ENCODE results near the gene MAD1L1.
"Not testable (repeated sequence)": the region's sequence is repeated elsewhere in the genome, so short reads cannot be mapped to it uniquely, and the experiment has no call there.

MAD1L1 gene

GRCh38 chr7:1866601-1867000 is 366.1 kb downstream of the MAD1L1 start:
- DNase-seq (ENCODE audit: low read depth in 2 of 2) = no peak

GRCh38 chr7:1865571-1866255 is 367.0 kb downstream of the MAD1L1 start:
- DNase-seq (ENCODE audit: low read depth in 2 of 2) = no peak

- DNase-seq (ENCODE audit: low read depth in 2 of 2) = no peak
These were observed 367.7 kb downstream of the MAD1L1 start for GRCh38 chr7:1865000-1865555.

GRCh38 chr7:1864161-1864940 is 368.4 kb downstream of the MAD1L1 start:
- no peak for DNase-seq (ENCODE audit: low read depth in 2 of 2)

- DNase-seq (ENCODE audit: low read depth in 2 of 2) = no peak
These were observed 369.4 kb downstream of the MAD1L1 start for GRCh38 chr7:1863091-1863900.

- DNase-seq (ENCODE audit: low read depth in 2 of 2) = no peak
These were observed 370.2 kb downstream of the MAD1L1 start for GRCh38 chr7:1862560-1862959.

GRCh38 chr7:1861799-1862458 is 370.8 kb downstream of the MAD1L1 start:
- DNase-seq (ENCODE audit: low read depth in 2 of 2) = no peak

- not testable (repeated sequence) for DNase-seq (ENCODE audit: low read depth in 2 of 2)
These were observed 371.6 kb downstream of the MAD1L1 start for GRCh38 chr7:1860881-1861798.

GRCh38 chr7:1859266-1860035 is 373.3 kb downstream of the MAD1L1 start:
- no peak for DNase-seq (ENCODE audit: low read depth in 2 of 2)

- no peak for DNase-seq (ENCODE audit: low read depth in 2 of 2)
These were observed 374.1 kb downstream of the MAD1L1 start for GRCh38 chr7:1858435-1859265.

- no peak for DNase-seq (ENCODE audit: low read depth in 2 of 2)
These were observed 375.0 kb downstream of the MAD1L1 start for GRCh38 chr7:1857487-1858421.

GRCh38 chr7:1856888-1857441 is 375.8 kb downstream of the MAD1L1 start:
- DNase-seq (ENCODE audit: low read depth in 2 of 2) = no peak

GRCh38 chr7:1856161-1856887 is 376.4 kb downstream of the MAD1L1 start:
- DNase-seq (ENCODE audit: low read depth in 2 of 2) = no peak

- no peak for DNase-seq (ENCODE audit: low read depth in 2 of 2)
These were observed 377.0 kb downstream of the MAD1L1 start for GRCh38 chr7:1855725-1856160.

- no peak for DNase-seq (ENCODE audit: low read depth in 2 of 2)
These were observed 377.6 kb downstream of the MAD1L1 start for GRCh38 chr7:1854866-1855724.

All from stimulated activated CD4-positive, alpha-beta T cell treated with anti-CD3 and anti-CD28 coated beads, Interleukin-12 subunit alpha, Interleukin-12 subunit beta, amount 100 ng/mL, for 24 hours (primary cell).